GM12878 (cell line): ENCODE measurements around the gene TMTC1. TPM values are rescaled to one million over a fixed set of nuclear protein-coding genes. Genes with fewer than 3 reads are reported as not detected.

Source experiments
- ATAC-seq: fragments of 200-7000 bp; cut with Tn5 transposase; 3 replicates; pipeline ENCODE4 v1.9.1; 2020; ENCODE audit warnings: mild to moderate bottlenecking, moderate library complexity
- BruUV-seq: library from RNA; stranded (reverse); fragments of 400-500 nt; replicated peaks from 2 replicates; lab custom pipeline; 2021; lab: Mats Ljungman, UMichigan
- CTCF ChIA-PET: fragments of 300-600 bp; sonication (Branson Sonifier 250); formaldehyde crosslinking; extraction: SDS; loops from one replicate; lab custom pipeline; 2021; ENCODE audit warnings: inconsistent platforms; lab: Yijun Ruan, JAX
- POLR2A ChIA-PET: fragments of 350-600 bp; formaldehyde crosslinking; extraction: SDS; loops from one replicate; lab custom pipeline; 2021; ENCODE audit warnings: inconsistent platforms; lab: Charles Lee
- RAD21 ChIA-PET: fragments of 300-600 bp; sonication (Branson Sonifier 250); formaldehyde crosslinking; loops from one replicate; lab custom pipeline; 2023; ENCODE audit warnings: antibody characterized with exemption; ENCODE audit not compliant: unreplicated experiment; lab: Charles Lee
- SMC1A ChIA-PET: fragments of 300-600 bp; sonication (Branson Sonifier 250); formaldehyde crosslinking; loops from one replicate; lab custom pipeline; 2023; ENCODE audit not compliant: unreplicated experiment, uncharacterized antibody; lab: Charles Lee
- DNase-seq: peaks from one replicate; pipeline ENCODE4 v3.0.0-alpha.2; 2011; ENCODE audit warnings: low read depth, low spot score
- FAIRE-seq: peaks from 3 replicates; lab custom pipeline; 2011; peaks lifted over from hg19 to GRCh38; lab: Jason Lieb, UNC
- H2AFZ ChIP-seq: 2 replicates; pipeline ENCODE4 v1.6.0; 2011; ENCODE audit warnings: low read depth, low read length, control low read depth; ENCODE audit not compliant: control insufficient read depth
- H3K27ac ChIP-seq: 2 replicates; pipeline ENCODE4 v1.5.1; 2011; ENCODE audit warnings: control low read depth; ENCODE audit not compliant: control insufficient read depth, insufficient read depth
- H3K27me3 ChIP-seq, 2 experiments: replicated peaks in 1 of 2; 2 replicates each; pipeline versions ENCODE4 v1.6.0 to v1.6.1; 2011; ENCODE audit warnings: low read length in 1 of 2; ENCODE audit not compliant: control insufficient read depth in 2 of 2, insufficient read depth in 2 of 2
- H3K36me3 ChIP-seq, 2 experiments: 2 replicates each; pipeline ENCODE4 v1.5.1; 2011; ENCODE audit warnings: low read length in 1 of 2; ENCODE audit not compliant: control insufficient read depth in 2 of 2, insufficient read depth in 2 of 2
- H3K4me1 ChIP-seq: 2 replicates; pipeline ENCODE4 v1.6.1; 2011; ENCODE audit warnings: mild to moderate bottlenecking, low read length, moderate library complexity, mixed read lengths; ENCODE audit not compliant: control insufficient read depth, insufficient read depth
- H3K4me2 ChIP-seq: 2 replicates; pipeline ENCODE4 v1.6.0; 2011; ENCODE audit warnings: control low read depth; ENCODE audit not compliant: control insufficient read depth, insufficient read depth
- H3K4me3 ChIP-seq: fragments of 200-600 bp; sonication (generic); 2 replicates; pipeline ENCODE4 v1.5.1; 2016
- H3K79me2 ChIP-seq: 2 replicates; pipeline ENCODE4 v1.6.0; 2011; ENCODE audit warnings: low read length; ENCODE audit not compliant: control insufficient read depth, insufficient read depth
- H3K9ac ChIP-seq: 2 replicates; pipeline ENCODE4 v1.8.0; 2011; ENCODE audit warnings: low read length, control low read depth, mixed read lengths; ENCODE audit not compliant: control insufficient read depth, insufficient read depth
- H3K9me3 ChIP-seq: replicated peaks from 3 replicates; pipeline ENCODE4 v1.5.1; 2011; ENCODE audit warnings: mild to moderate bottlenecking, low read length; ENCODE audit not compliant: control insufficient read depth, insufficient read depth
- H4K20me1 ChIP-seq: 2 replicates; pipeline ENCODE4 v1.6.0; 2011; ENCODE audit not compliant: control insufficient read depth, insufficient read depth
- BMI1 ChIP-seq: fragments of 450-650 bp; IDR thresholded peaks from 2 replicates; pipeline ENCODE4 v1.6.1; 2016; ENCODE audit warnings: mild to moderate bottlenecking, moderate library complexity, borderline replicate concordance
- DPF2 ChIP-seq: fragments of 450-650 bp; IDR thresholded peaks from 2 replicates; pipeline ENCODE4 v1.6.1; 2017; ENCODE audit warnings: mild to moderate bottlenecking
- ETV6 ChIP-seq, 2 experiments: fragments of 450-650 bp in 1 of 2; IDR thresholded peaks in 1 of 2; conservative IDR thresholded peaks in 1 of 2; 2 replicates each; pipeline ENCODE4 v1.6.1; 2014; ENCODE audit warnings: antibody characterized with exemption in 1 of 2, borderline replicate concordance in 1 of 2, low read depth in 1 of 2, mild to moderate bottlenecking in 1 of 2, moderate library complexity in 1 of 2
- NR2C1 ChIP-seq: fragments of 450-650 bp; IDR thresholded peaks from 2 replicates; pipeline ENCODE4 v1.6.1; 2017; ENCODE audit warnings: antibody characterized with exemption, mild to moderate bottlenecking, moderate library complexity
- STAT1 ChIP-seq: fragments of 450-650 bp; conservative IDR thresholded peaks from 2 replicates; pipeline ENCODE4 v1.6.1; 2014; ENCODE audit warnings: antibody characterized with exemption, mild to moderate bottlenecking
- WRNIP1 ChIP-seq: IDR thresholded peaks from 2 replicates; pipeline ENCODE4 v1.6.1; 2011; ENCODE audit warnings: low read depth, low read length, improper control_type of control experiment, borderline replicate concordance
- WGBS: methylation state at CpG from one replicate; pipeline ENCODE4 v1.1.6; 2016; ENCODE audit warnings: low lambda C conversion rate; ENCODE audit not compliant: insufficient replicate concordance, insufficient coverage; ENCODE audit errors: missing lambda C conversion rate; 5-methylcytosine and 5-hydroxymethylcytosine counted together
- in situ Hi-C: fragments of 300-500 bp; cut with MboI; formaldehyde crosslinking; loops from 9 replicates; pipeline ENCODE4 v1.14.3; 2018; ENCODE audit warnings: mixed read lengths
- intact Hi-C: fragments of 100-400 bp; cut with micrococcal nuclease; formaldehyde crosslinking; loops from one replicate; pipeline ENCODE4 v1.14.2; 2022; ENCODE audit not compliant: unreplicated experiment
- polyA plus RNA-seq, 11 experiments: library from polyadenylated mRNA; depleted of rRNA in 4 of 11; unstranded in 6 of 11; stranded (reverse) in 5 of 11; fragments of >200 nt; fragmentation: Nextera tagmentation in 4 of 11; fragmentation: Illumina TruSeq in 1 of 11; extraction: Ambion mirVana in 4 of 11; extraction: Trizol in 1 of 11; gene quantifications; 1 replicate in 1 of 11; 2 replicates in 10 of 11; pipeline versions ENCODE4 v1.2.1 to v1.2.3, GENCODE V29; 2011 to 2016; ENCODE audit warnings: inconsistent platforms in 2 of 11, missing spikeins in 2 of 11, low read depth in 1 of 11
- total RNA-seq, 4 experiments: library from RNA; depleted of rRNA in 3 of 4; stranded (reverse); fragments of >200 nt in 3 of 4; fragmentation: Illumina TruSeq in 1 of 4; extraction: Trizol in 1 of 4; gene quantifications; 2 replicates each; pipeline versions ENCODE4 v1.2.1 to v1.2.3, GENCODE V29; 2013 to 2021

TMTC1 gene
- total and polyA plus RNA-seq, 10 of the 15 experiments (the other 5 are each of a cell fraction or from before 2014, with no cell fraction given), result 0.10 to 20.9 (median 0.57) TPM

- no peak for TF ChIP-seq BMI1
Measured at GRCh38 chr12:29707846-29708245, 75.9 kb downstream of the TMTC1 start (continued).

GRCh38 chr12:29706311-29706710 lies 77.4 kb downstream of the TMTC1 start:
- Histone ChIP-seq H3K4me1 (no peaks in the 10 kb centered on the region), H3K4me2 (no peak overlapping the region), H3K36me3 (no peaks in the 10 kb centered on the region), H2AFZ (no peak overlapping the region), H4K20me1 (no peaks in the 10 kb centered on the region), H3K4me3 (no peak overlapping the region), H3K9me3 (no peaks in the 10 kb centered on the region), H3K9ac (no peak overlapping the region), H3K27ac (no peak overlapping the region), H3K27me3 (no peaks in the 10 kb centered on the region), H3K79me2 (no peaks in the 10 kb centered on the region)
- SMC1A ChIA-PET, result interaction anchor here (0.8 to 2.1 kb wide), 4 partner anchors 10 to 28 kb away, joined by 3 to 8 read pairs (median 4); no protein-coding TSS in a partner anchor
- POLR2A ChIA-PET, result interaction anchor here (1.2 to 1.6 kb wide), 3 partner anchors 9 to 15 kb away, joined by 3 to 5 read pairs (median 4); no protein-coding TSS in a partner anchor
- in situ Hi-C loops (no loop called here), intact Hi-C loops (no loop called here)
- no peak for ATAC-seq
- RAD21 ChIA-PET, result no interaction called here
- no peak for DNase-seq
- WGBS, result 2% methylated on average over 2 of the region's 2 CpGs
- TF ChIP-seq DPF2, result no peak
- BruUV-seq, result no TSS peak
- no peak for FAIRE-seq
- CTCF ChIA-PET, result interaction anchor here (1.2 kb wide), 1 partner anchor 20 kb away, joined by 4 read pairs; no protein-coding TSS in a partner anchor

GRCh38 chr12:29703528-29703927 lies 80.2 kb downstream of the TMTC1 start:
- Histone ChIP-seq H2AFZ (no peak overlapping the region), H3K9me3 (no peaks in the 10 kb centered on the region), H3K4me2 (no peak overlapping the region), H3K27me3 (no peaks in the 10 kb centered on the region), H4K20me1 (no peaks in the 10 kb centered on the region), H3K4me3 (no peak overlapping the region), H3K27ac (no peak overlapping the region), H3K36me3 (no peaks in the 10 kb centered on the region), H3K4me1 (no peaks in the 10 kb centered on the region), H3K79me2 (no peaks in the 10 kb centered on the region), H3K9ac (no peak overlapping the region)
- FAIRE-seq, result no peak
- no peak for ATAC-seq
- DNase-seq, result no peak
- intact Hi-C loops (no loop called here), in situ Hi-C loops (no loop called here)
- 15% methylated on average over 2 of the region's 2 CpGs for WGBS
- ChIA-PET SMC1A (interaction anchor here (0.9 to 6.5 kb wide), 7 partner anchors 9 to 153 kb away, joined by 3 to 58 read pairs (median 6); no protein-coding TSS in a partner anchor), RAD21 (interaction anchor here (0.9 to 2.1 kb wide), 9 partner anchors 12 to 76 kb away, joined by 3 to 9 read pairs (median 4); no protein-coding TSS in a partner anchor), CTCF (interaction anchor here (0.7 to 1.1 kb wide), 4 partner anchors 10 to 150 kb away, joined by 3 to 4 read pairs (median 4); no protein-coding TSS in a partner anchor)
- TF ChIP-seq ETV6 (conservative IDR thresholded peaks at IDR 0.05 in 1 of 2, IDR thresholded peaks at IDR 0.05 in 1 of 2; ENCODE audit: borderline replicate concordance in 1 of 2, low read depth in 1 of 2) (no peak), STAT1 (no peak), NR2C1 (no peak), WRNIP1 (no peak)
- TF ChIP-seq, all 136 proteins: peak for 0
- POLR2A ChIA-PET, result interaction anchor here (0.6 to 1.8 kb wide), 2 partner anchors 16 to 21 kb away, joined by 6 to 7 read pairs; no protein-coding TSS in a partner anchor
- no TSS peak for BruUV-seq
